Stimulated activated CD4-positive, alpha-beta T cell treated with anti-CD3 and anti-CD28 coated beads, TNF-alpha, amount 100 ng/mL, for 24 hours (primary cell): Measurements from ENCODE around the gene ACP6.

Experiments
- DNase-seq, 3 experiments: peaks; one replicate each; pipeline ENCODE4 v3.0.0-alpha.2; 2020; ENCODE audit warnings: low read depth in 3 of 3

The ACP6 gene

DNA sequence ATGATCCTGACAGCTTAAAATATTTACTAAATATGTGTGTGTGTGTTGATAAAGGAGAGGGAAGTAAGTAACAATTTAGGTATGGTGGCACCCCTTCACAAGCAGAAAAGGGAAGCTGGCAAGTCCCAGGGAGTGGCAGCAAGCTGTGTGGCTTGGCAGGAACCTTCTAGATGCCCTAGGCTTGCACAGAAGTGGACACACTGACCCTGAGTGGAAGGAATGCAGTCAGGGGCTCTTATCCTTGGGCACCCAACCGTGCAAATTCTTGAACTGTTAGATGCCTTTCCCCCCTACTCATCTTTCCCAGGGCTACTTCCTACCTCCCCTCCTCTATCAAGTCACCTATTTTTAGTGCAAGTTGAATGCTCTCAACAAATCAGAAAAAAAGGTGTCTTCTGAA, 18.9 kb downstream of the ACP6 start:
- DNase-seq, result no peak

DNA sequence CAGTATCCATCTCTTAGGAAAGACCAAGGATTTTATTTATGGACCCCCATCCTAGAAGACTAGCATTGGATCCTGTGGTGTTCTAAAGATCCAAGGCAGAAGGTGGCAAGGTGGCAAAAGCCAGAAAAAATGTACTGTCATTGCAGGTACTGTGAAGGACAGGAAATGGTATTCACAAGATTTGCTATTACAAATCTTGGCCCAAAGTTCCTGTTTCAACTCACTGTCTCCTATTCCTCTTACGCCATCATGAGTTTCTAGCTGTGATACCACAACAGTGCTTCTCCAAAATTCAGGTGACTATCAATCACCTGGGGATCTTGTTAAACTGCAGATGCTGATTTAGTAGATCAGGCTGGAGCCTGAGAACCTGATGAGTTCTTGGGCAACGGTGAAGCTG, 21.4 kb downstream of the ACP6 start:
- DNase-seq, result no peak

DNA sequence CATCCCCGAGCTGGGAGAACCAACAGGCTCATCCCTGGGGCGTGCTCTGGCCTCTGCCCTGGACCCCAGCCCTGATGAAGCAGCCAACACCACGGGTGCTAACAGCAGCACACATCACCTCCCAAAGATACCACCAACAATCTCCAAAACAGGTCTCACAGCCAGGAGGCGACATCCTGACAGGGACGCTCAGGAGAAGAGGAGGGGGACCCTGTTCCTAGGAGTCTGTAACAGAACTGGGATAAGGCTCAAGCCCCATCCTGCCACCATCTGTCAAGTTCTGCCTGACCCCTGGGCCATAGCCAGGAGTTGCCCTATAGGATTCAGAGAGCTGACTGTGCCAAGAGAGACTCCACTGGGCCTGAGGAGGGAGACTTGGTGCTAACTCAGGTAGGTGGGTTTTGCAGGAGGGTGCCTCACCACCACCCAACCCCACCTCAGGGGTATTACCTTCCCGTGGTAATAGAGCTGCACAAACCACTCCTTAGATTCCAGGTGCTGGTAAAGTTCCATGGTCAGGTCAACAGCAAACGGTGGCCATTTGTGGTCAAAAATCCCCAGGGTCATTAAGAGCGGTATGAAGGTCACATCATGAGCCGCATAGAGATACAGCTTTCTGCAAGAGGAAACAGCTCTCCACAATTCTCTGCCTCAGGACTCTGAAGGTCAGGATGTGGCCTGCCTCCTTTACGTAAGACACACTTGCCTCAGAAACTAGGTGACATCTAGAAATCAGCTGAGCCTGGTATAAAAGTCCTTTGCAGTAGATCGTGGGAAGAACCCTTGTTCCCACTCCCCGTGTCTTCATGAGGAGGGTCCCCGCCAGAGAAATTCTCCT, 22.3 kb downstream of the ACP6 start:
- DNase-seq, result no peak

DNA sequence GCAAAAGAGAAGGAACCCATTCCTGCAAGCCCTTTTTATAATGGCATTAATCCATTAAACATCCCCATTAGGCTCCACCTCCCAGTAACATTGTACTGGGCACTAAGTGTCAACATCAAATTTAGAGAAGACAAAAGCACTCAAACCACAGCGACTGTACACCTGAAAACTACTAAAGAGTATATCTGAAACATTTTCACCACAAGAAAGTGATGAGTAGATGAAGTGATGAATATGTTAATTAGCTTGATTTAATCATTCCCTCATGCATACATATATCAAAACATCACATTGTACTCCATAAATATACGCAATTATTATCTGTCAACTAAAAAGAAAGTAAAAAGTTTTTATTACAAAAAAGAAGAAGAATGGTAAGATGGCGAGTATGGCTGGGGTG, 26.4 kb downstream of the ACP6 start:
- DNase-seq, result no peak

DNA sequence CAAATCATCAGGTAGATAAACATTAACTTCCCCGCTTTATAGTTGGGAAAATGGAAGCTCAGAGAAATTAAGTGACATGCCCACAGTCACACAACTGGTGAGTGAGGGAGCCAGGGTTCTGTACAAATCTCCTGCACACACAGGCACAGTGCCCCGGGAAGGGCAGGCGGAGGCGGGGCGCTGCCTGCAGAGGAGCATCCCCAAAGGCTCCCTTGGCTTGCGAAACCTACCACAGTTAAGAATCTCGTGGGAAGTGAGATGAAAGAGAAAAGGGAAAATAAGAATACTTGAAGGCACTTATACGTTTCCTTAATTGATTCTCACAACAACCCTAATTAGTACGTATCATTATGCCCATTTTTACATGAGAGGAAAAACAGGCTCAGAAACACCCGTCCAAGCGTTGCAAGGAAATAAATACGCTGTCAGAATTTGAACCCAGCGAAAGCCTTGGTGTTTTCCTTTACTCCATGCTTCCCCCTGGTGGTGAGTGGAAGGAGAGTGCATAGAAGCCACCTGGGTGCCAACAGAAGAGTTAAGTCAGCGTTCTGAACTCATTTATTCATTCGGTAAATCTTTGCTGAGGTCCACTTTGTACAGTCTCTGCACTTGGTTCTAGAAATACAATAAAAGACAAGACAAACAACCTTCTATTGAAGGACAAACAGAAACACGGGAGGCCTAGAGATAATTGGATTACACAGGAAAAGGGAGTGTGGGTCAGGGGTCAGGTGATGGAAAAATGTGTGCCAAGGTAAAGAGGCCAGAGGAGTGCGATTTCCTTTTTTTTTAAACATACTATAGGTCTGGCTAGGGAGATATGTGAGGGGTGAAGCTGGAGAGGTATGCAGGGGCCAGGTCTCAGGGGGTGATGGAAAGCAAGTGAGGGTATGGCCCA, 28.4 kb downstream of the ACP6 start:
- peak; percentile 24 to 48 (median 40) for DNase-seq

DNA sequence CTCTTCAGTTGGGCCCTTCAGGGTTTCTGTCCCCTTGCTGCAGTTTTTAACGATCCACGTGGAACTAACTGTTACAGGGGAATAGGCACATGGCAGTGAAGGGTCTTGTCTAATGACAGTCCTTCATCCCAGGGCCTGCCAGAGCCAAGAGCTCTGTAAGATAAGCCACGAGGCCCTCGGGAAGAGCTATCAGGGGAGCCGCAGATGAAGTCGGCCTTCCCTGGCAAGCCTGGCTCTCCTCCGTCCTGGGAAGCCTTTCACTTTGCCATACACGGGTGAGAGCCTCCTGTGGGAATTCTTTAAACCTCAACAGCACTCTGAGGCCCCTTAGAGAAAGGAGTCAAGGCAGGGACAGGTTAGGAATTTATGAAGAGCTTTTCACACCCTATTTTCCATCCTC, 29.0 kb downstream of the ACP6 start:
- DNase-seq, result no peak

DNA sequence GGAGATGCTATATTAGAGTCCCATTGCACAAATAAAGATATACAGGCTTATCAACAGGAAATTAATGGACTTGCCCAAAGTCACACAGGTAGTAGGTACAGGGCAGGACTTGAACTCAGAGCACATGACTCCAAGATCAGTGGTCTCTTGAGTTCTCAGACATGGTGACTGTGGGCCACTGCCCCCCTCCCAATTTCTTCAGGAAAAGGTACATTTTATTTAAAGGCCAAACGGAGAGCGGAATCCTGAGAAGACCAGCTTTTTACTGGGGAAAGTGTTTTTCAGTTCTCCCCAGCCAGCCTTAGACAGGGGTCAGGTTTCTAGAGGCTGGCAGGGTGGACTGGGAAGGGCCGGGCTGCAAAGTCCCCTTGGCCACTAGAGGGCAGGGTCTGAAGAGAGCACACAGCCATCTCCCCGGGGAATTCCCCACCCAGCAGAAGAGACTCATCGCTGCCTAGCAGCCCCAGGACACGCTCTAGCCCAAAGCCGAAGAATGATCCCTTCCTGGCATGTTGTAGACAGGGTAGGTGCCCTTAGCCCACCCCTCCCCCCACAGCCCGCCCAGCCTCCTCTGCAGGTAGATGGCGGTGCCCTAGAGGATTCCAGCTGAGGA, 29.7 kb downstream of the ACP6 start:
- DNase-seq, result peak; percentile 53 to 78 (median 65)

DNA sequence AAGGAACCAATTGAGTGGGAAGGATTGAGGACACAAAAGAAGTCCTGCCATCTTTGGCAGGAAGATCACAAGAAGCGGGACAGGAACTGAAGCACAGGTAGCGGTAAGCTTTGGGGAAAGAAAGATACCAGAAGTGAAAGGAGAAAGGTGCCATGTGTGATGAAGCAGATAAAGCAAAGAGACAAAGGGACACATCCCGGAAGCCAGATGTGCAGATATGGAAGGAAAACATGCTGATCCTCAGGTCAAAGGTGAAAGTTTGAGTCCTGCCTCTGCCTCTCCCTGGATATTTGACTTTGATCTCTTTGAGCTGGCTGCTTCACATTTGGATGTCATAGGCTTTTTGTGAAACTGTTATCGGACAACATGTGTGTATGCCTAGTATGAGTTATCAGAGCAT, 34.0 kb downstream of the ACP6 start:
- DNase-seq, result no peak

DNA sequence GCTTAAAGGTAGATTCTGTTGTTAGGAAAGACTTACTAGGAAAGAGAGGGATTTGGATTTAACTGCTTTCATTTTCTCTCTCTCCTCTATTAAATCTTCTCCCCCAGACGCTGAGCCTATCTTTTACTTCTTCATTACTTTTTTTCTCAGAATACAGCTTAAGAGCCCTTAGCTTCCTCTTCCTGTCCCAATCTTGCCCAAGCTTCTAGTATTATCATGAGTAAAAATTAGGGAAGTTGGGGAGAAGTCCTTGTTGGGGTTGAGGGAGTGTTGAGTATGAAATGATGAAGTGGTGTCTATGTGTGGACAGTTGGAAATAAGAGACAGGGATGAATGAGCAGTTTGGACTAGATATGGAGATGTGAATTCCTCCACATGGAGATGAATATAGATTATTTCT, 35.0 kb downstream of the ACP6 start:
- DNase-seq, result no peak

DNA sequence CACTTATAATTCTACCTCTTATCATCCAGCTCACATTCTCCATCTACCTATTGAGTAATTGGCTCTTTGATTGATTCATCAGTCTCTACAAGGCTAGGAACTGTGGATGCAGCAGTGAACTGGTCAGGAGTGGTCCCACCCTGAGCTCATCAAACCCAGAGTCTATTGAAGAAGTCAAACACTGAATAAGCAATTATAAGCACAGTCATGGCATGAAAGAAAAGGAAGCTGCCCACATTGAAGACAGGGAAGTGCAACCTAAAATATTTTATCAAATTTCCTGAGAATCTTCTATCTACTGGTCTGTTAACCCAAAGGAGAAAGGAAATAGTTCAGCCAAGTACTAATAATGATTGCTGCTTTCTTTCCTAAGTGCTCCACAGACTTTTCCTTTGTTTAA, 35.7 kb downstream of the ACP6 start:
- DNase-seq, result no peak

DNA sequence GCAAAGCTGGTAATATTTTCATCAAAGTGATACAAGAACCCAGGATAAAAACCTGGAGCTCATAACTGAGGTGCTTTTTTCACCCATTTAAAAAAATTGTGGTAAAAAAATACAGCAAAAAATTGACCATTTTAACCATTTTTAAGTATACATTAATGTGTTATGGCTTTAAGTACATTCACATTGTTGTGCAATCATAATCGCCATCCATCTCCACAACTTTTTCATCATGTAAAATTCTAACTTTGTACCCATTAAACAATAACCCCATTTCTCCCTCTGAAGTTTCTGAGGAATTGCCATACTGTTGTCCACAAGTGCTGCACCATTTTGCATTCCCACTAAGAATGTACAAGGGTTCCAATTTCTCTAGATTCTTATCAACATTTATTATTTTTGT, 36.6 kb downstream of the ACP6 start:
- no peak for DNase-seq

DNA sequence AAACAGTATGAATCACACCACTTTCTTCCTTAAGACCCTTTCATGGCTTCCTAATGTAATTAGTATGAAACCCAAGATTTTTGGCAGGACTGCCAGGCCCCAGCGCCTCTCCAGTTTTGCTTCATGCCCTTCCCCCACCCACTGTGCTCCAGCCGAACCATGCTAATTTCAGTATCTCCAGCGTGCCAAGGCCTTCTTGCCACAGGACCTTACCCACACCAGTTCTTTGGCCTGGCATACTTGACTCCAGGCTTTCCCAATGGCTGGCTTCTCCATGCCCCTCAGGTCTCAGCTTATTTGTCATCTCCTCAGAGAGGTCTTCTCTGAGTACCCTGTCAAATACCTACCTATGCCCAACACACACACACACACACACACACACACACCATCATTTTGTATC, 38.5 kb downstream of the ACP6 start:
- DNase-seq, result no peak

DNA sequence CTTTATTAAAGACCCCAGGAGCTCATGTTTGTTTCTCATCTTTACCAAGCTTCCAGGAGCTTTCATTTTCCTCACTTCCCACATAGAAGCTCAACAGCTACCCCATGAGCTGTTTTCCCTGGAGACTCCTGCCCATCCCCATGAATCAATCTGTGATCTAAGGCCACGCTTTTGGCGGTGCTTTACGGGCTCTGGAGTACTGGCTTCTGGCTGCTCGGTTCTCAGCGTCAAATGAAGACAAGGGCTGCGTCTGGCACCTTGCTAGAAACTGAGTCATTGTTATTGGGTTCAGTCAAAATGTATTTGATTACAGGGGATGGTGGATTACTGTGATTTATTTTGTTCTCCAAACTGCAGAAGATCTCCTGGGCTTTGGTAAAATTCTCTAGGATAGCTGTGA, 39.9 kb downstream of the ACP6 start:
- DNase-seq, result no peak

DNA sequence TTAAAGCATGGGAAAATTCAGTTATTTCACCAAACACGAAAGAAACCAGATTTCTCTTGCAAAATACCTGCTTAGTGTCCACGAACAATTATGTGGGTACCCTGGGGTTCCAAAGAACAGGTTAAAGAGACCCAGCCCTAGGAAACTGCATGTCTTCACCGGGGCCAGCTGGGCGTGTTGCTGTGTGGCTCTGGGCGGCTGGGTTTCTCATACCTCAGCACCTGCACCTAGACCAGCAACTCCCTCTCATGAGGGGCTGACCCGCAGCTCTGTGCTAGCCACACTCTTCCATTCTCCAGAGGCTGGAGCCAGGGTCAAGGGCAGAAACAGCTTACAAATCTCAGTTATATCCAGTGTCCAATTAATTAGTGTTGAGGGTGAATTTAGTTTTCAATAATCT, 40.3 kb downstream of the ACP6 start:
- DNase-seq, result no peak

DNA sequence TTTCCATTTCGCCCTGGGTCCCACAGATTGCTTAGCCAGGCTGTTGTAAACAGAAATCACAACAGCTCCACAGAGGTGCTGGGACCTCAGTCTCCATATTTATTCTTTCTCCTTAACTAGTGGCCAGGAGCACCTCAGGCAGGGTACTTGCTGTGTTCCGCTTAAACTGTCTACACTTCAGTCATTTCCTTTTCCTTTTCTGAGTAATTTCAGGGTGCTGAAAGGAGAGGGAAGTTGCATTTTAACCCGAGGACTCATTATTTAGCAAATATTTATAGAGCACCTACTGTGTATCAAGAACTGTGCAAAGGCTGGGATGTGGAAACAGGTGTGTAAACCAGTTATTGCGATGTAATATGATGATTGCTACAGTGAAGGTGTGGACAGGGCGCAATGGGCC, 41.9 kb downstream of the ACP6 start:
- DNase-seq, result no peak

DNA sequence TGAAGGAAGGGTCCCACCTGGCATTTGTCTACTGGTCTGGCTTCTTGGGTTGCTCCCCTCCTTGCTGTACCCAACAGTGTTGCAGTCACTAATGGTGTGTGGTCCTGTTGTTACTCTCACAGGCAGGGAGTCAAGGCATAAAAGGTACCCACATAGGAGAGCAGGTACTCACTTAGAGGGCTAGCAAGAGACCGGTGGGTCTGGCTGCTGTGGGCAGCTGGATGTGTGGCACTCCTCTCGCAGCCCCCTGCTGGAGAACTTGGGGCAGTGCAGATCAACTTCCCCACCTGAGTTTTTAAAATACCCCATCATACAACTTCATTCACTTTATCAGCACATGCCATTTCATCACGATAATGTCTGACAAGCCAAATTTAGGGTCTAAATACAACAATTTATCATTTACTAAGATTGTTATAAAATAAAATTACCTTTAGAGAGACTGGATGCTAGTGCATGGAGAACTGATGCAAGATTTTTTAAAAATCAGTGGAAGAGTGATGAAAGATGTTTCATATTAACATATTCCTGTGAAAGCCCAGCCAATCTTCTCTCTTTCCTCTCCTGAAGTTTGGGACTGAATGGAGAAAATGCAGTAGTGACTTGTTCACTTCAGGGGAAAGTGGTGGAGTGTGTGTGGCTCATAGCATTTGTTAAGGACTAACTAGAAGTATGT, 42.8 kb downstream of the ACP6 start:
- DNase-seq, result peak; percentile 31 to 41 (median 35)

DNA sequence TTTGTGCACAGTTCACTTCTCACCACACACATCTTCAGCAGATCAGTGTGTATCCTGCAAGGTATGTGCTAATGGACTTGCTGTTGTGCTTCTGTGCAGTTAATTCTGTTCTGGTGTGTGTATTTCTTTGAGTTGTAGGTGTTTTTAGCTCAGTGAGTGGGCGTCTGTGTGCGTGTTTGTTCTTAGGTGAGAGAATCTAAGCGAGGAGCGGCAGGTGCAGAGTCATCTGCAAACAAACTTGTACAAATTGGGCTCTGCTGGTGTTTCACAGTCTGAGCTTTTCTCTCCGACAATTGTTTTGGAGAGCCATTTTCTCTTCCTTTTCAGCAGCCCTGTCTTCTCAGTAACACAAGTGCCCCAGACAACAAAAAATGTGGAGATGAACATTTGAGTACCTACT, 43.6 kb downstream of the ACP6 start:
- no peak for DNase-seq

DNA sequence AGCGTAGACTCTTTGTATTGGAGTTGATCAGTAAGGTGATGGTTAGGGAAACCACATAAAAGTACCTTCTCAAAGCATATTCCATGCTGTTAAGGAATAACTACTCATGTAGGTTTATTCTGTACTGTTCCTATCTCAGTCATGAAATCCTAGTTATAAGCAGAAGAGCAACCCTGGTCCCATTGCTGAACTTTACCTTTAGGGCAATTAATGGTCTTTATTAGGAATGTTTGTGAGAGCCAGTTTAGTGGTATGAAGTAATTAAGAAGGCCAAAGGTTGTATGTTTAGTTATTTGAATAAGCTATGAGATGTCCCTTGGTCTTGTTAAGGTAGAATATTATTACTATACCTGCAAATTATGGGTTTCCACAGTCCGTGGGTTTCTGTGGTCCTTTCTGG, 44.0 kb downstream of the ACP6 start:
- DNase-seq, result no peak

DNA sequence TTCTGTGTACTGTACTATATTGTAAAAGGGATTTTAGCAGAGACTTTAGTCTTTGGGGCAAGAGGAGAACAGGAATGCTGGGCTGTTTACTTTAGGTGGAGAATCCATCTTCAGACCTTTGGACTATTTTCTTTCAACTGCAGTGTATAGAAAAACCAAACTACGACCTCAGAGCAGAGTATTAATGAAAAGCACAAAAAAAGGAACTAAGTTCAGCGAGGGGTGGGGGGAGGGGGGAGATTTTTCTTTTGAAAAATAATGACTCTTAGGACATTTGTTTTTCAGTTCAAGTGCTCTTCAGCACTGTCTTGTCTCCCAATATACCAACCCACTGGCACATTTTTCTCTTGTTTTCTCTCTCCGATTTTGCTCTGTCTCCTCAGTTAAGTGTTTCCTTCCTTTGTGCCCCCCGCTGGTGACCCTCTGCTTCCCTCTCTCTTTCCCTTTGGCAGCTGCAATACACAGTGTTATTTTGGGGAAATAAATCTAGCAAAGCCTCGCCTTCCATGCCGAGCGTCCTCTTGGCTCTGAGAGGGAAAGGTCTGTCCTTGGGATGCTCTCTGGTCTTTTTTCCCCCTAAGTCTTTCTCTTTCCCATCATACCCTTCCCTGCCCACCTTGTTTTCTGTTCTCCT, 44.8 kb downstream of the ACP6 start:
- DNase-seq, result no peak

DNA sequence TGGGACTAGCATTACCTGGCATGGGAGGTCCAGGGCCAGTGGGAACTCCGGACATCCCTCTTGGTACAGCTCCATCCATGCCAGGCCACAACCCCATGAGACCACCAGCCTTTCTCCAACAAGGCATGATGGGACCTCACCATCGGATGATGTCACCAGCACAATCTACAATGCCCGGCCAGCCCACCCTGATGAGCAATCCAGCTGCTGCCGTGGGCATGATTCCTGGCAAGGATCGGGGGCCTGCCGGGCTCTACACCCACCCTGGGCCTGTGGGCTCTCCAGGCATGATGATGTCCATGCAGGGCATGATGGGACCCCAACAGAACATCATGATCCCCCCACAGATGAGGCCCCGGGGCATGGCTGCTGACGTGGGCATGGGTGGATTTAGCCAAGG, 45.8 kb downstream of the ACP6 start:
- no peak for DNase-seq

DNA sequence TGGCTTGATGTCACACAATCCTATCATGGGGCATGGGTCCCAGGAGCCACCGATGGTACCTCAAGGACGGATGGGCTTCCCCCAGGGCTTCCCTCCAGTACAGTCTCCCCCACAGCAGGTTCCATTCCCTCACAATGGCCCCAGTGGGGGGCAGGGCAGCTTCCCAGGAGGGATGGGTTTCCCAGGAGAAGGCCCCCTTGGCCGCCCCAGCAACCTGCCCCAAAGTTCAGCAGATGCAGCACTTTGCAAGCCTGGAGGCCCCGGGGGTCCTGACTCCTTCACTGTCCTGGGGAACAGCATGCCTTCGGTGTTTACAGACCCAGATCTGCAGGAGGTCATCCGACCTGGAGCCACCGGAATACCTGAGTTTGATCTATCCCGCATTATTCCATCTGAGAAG, 46.3 kb downstream of the ACP6 start:
- DNase-seq, result no peak

DNA sequence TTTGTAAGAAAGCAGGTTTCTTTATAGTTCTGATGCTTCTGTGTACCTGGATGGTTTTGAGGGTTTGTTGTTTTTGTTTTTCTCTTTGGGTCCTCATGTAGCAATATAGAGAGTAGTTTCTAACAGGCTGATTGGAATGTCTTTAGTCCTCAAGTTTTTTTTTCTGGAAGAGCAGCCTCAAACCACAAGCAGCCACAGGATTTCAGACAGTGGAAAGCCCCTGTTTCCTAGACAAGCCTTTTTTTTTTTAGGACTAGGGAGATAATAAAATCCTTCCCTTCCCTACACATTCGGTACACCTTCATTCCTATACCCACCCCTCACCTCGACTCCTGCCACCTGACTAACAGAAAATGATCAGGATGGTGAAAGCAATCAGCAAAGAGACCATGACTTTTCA, 47.6 kb downstream of the ACP6 start:
- DNase-seq, result no peak
